Measurements from ENCODE around the gene CHERP.

DNA sequence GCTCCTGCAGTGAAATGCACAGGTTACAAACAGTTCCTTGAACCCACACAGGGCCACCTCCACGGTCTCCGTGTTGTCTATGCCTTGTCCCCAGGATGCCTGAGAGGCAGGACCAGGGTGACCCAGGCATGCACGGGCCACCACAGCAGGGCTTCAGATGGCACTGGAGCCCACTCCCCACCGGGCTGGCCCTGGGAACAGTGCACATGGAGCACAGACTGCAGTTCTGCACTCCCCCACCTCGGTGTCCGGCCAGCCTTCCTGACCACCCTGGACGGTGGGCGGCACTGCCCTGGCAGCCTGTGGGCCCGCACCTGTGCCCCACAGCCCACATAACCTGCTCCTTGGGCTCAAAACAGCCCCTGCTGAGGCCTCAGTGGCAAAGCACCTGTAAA is 44.2 kb upstream of the CHERP start:
- TF ChIP-seq SUZ12 (IDR thresholded peaks at IDR 0.05; ENCODE audit: extremely low read depth, insufficient read depth, insufficient read length), result no peak
- no peak for TF ChIP-seq ZNF274 (IDR thresholded peaks at IDR 0.05; ENCODE audit: low read depth, low read length)
